Esophagus muscularis mucosa (tissue), 4 donors: ENCODE measurements around the gene LINGO4. TPM values are rescaled to one million over a fixed set of nuclear protein-coding genes. Genes with fewer than 3 reads are reported as not detected.
"Not testable (repeated sequence)": the region's sequence is repeated elsewhere in the genome, so short reads cannot be mapped to it uniquely, and the experiment has no call there.

ENCODE experiments used
- DNase-seq: peaks from one replicate; pipeline ENCODE4 v3.0.0-alpha.2; 2017; ENCODE audit errors: extremely low spot score
- H3K27ac ChIP-seq, 4 donors: fragments of 200-600 bp; sonication (generic); replicated peaks in 1 of 4; 1 replicate in 3 of 4; 2 replicates in 1 of 4; pipeline ENCODE4 v1.5.1; 2016 to 2019; ENCODE audit warnings: mild to moderate bottlenecking in 1 of 4
- H3K27me3 ChIP-seq, 4 donors: fragments of 200-600 bp; sonication (generic); one replicate each; pipeline versions ENCODE4 v1.5.1 to v1.6.0; 2016 to 2019
- H3K36me3 ChIP-seq, 4 donors: fragments of 200-600 bp; sonication (generic); one replicate each; pipeline ENCODE4 v1.5.1; 2016 to 2019
- H3K4me1 ChIP-seq, 4 donors: fragments of 200-600 bp; sonication (generic); one replicate each; pipeline ENCODE4 v1.5.1; 2016 to 2019
- H3K4me3 ChIP-seq, 4 donors: fragments of 200-600 bp; sonication (generic); 1 replicate in 2 of 4; 2 replicates in 2 of 4; pipeline ENCODE4 v1.5.1; 2016 to 2019; ENCODE audit warnings: mild to moderate bottlenecking in 4 of 4, moderate library complexity in 1 of 4
- H3K9me3 ChIP-seq, 4 donors: fragments of 200-600 bp; sonication (generic); 1 replicate in 3 of 4; 2 replicates in 1 of 4; pipeline ENCODE4 v1.5.1; 2016 to 2019
- EP300 ChIP-seq: sonication (generic); formaldehyde crosslinking; IDR thresholded peaks from one replicate; pipeline ENCODE4 v1.6.1; 2017; ENCODE audit warnings: antibody characterized with exemption
- POLR2A ChIP-seq: fragments of 450-650 bp; IDR thresholded peaks from one replicate; pipeline ENCODE4 v1.6.1; 2017; ENCODE audit warnings: antibody characterized with exemption, moderate library complexity, mild to moderate bottlenecking, low read depth
- POLR2AphosphoS5 ChIP-seq, 2 donors: sonication (generic); formaldehyde crosslinking; IDR thresholded peaks; one replicate each; pipeline ENCODE4 v1.6.1; 2017; ENCODE audit warnings: antibody characterized with exemption in 2 of 2
- WGBS: methylation state at CpG from one replicate; pipeline ENCODE4 v1.1.5; 2018; 5-methylcytosine and 5-hydroxymethylcytosine counted together
- intact Hi-C: fragments of 100-400 bp; cut with DNase I; formaldehyde crosslinking; loops from one replicate; pipeline ENCODE4 v1.15.1; 2023
- total RNA-seq, 4 donors: library from RNA; depleted of rRNA; stranded (reverse); fragments of >200 nt; gene quantifications; one replicate each; pipeline versions ENCODE4 v1.1.0 to v1.2.1, GENCODE V29; 2016
- TF ChIP-seq, protein P1 (sequence below), 3 experiments: fragments of 200-600 bp in 2 of 3; fragments of 450-650 bp in 1 of 3; sonication (generic) in 2 of 3; IDR thresholded peaks; one replicate each; pipeline ENCODE4 v1.5.1; 2017 to 2019; ENCODE audit warnings: antibody characterized with exemption in 3 of 3, mild to moderate bottlenecking in 2 of 3, moderate library complexity in 1 of 3

LINGO4 gene
- total RNA-seq, 4 donors from 2014 or later = not detected

GRCh38 chr1:151787689-151788088, 17.5 kb downstream of the LINGO4 start:
- Histone ChIP-seq H3K36me3 (peaks cover 0 to 1% (median 0%) of the 10 kb centered on the region in 4 donors), H3K4me3 (no peak overlapping the region), H3K4me1 (peaks cover 0 to 22% (median 16%) of the 10 kb centered on the region in 4 donors), H3K27ac (no peak overlapping the region), H3K27me3 (no peaks in the 10 kb centered on the region), H3K9me3 (no peaks in the 10 kb centered on the region)
- DNase-seq = no peak
- 91% methylated on average over 3 of the region's 3 CpGs for WGBS
- intact Hi-C loops = no loop called here
- TF ChIP-seq EP300 (no peak), POLR2A (no peak)

DNA sequence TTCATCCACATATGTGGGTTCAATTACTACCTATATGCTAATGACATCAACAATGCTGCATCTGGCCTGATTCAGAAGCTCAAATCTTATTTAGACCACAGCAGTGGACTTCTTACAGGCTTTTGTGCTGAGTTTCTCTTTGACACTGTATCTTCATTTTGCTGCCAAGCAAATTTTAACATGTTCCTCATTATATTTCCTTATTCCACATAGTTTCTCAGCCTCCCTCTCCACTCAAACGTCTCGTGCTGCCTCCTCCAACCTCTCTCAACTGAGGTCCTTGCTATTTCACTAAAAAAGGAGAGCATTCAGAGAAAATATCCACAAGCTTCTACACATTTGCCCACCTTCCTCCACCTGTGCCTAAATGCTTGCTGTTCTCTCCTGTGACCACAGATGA, 21.4 kb downstream of the LINGO4 start:
- Histone ChIP-seq H3K9me3 (no peaks in the 10 kb centered on the region), H3K4me1 (no peaks in the 10 kb centered on the region), H3K27ac (peak overlapping the region in 1 of 4 donors; percentile 20), H3K4me3 (no peak overlapping the region), H3K27me3 (no peaks in the 10 kb centered on the region), H3K36me3 (peaks cover 1 to 40% (median 14%) of the 10 kb centered on the region in 4 donors)
- no peak for DNase-seq
- intact Hi-C loops = no loop called here
- 74% methylated on average over 2 of the region's 2 CpGs for whole genome bisulfite sequencing
- no peak for TF ChIP-seq EP300
- TF ChIP-seq, protein P1, sequence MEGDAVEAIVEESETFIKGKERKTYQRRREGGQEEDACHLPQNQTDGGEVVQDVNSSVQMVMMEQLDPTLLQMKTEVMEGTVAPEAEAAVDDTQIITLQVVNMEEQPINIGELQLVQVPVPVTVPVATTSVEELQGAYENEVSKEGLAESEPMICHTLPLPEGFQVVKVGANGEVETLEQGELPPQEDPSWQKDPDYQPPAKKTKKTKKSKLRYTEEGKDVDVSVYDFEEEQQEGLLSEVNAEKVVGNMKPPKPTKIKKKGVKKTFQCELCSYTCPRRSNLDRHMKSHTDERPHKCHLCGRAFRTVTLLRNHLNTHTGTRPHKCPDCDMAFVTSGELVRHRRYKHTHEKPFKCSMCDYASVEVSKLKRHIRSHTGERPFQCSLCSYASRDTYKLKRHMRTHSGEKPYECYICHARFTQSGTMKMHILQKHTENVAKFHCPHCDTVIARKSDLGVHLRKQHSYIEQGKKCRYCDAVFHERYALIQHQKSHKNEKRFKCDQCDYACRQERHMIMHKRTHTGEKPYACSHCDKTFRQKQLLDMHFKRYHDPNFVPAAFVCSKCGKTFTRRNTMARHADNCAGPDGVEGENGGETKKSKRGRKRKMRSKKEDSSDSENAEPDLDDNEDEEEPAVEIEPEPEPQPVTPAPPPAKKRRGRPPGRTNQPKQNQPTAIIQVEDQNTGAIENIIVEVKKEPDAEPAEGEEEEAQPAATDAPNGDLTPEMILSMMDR (IDR thresholded peaks at IDR 0.05) = no peak
- no peak for TF ChIP-seq POLR2AphosphoS5 (IDR thresholded peaks at IDR 0.05)
- no peak for TF ChIP-seq POLR2A

- H3K36me3 ChIP-seq = peaks cover 6 to 50% (median 19%) of the 10 kb centered on the region in 4 donors
These were observed 22.5 kb downstream of the LINGO4 start for GRCh38 chr1:151782741-151783140.

DNA sequence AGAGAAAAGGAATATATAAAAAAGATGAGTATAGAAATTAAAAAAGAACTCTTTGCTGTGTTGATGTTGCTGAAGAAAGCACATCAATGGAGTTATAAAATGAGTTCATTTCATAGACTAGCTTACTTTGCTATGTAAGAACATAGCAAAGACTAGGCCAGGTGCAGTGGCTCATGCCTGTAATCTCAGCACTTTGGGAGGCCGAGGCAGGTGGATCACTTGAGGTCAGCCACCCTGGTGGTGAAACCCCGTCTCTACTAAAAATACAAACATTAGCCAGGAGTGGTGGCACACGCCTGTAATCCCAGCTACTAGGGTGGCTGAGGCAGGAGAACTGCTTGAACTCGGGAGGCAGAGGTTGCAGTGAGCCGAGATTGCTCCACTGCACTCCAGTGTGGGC, 23.2 kb downstream of the LINGO4 start:
- peaks cover 6 to 58% (median 22%) of the 10 kb centered on the region in 4 donors for H3K36me3 ChIP-seq
- H3K9me3 ChIP-seq, H3K27ac ChIP-seq, H3K4me3 ChIP-seq, DNase-seq, H3K27me3 ChIP-seq, H3K4me1 ChIP-seq, intact Hi-C loops: not testable (repeated sequence)
- 91% methylated on average over 5 of the region's 5 CpGs for WGBS

More at GRCh38 chr1:151782741-151783140, 22.5 kb downstream of the LINGO4 start:
- WGBS = 94% methylated on average over 3 of the region's 3 CpGs
- Histone ChIP-seq H3K27me3 (no peaks in the 10 kb centered on the region), H3K4me1 (no peaks in the 10 kb centered on the region), H3K4me3 (no peak overlapping the region), H3K9me3 (no peaks in the 10 kb centered on the region), H3K27ac (no peak overlapping the region)
- intact Hi-C loops = no loop called here
- TF ChIP-seq EP300 (no peak), POLR2AphosphoS5 (IDR thresholded peaks at IDR 0.05) (no peak), POLR2A (no peak)
- TF ChIP-seq, protein P1 (IDR thresholded peaks at IDR 0.05) = no peak
- DNase-seq = no peak

DNA sequence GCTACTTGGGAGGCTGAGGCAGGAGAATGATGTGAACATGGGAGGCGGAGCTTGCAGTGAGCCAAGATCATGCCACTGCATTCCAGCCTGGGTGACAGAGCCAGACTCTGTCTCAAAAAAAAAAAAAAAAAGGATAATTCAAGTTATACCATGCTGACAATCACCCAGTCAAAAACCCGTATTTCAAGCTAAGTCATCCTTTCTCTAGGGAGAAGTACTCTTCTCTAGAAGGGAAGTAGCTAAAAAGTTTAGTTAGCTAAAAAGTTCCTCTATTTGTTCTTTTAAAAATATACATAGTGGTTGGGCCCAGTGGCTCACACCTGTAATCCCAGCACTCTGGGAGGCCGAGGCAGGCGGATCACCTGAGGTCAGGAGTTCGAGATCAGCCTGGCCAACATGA, 24.5 kb downstream of the LINGO4 start:
- H3K4me1 ChIP-seq, DNase-seq, H3K4me3 ChIP-seq, H3K27me3 ChIP-seq, H3K9me3 ChIP-seq, H3K27ac ChIP-seq, intact Hi-C loops: not testable (repeated sequence)
- 93% methylated on average over 5 of the region's 5 CpGs for WGBS
- H3K36me3 ChIP-seq = peaks cover 6 to 71% (median 33%) of the 10 kb centered on the region in 4 donors

DNA sequence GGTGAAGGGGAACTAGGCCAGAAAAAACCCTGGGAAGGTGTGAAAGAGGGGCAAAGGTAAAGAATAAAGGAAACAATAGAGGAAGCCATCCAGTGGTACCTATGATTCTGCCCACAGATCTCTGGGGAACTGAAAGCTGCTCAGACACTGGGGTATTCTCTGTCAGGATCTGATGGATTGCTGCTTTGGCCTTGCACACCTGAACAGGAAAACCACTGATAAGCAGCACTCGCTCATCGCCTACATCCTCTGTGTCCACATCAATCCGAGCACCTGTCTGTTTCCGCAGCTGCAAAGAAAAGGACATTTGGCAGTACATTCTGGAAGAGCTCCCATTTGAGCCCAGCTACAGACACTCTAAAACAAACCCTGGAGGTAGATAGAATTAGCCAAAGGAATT, 25.4 kb downstream of the LINGO4 start:
- H3K4me1 ChIP-seq = no peaks in the 10 kb centered on the region
- intact Hi-C loops = no loop called here
- no peak overlapping the region for H3K27ac ChIP-seq
- H3K9me3 ChIP-seq = no peaks in the 10 kb centered on the region
- WGBS = 92% methylated on average over 4 of the region's 4 CpGs
- TF ChIP-seq, protein P1 (IDR thresholded peaks at IDR 0.05) = no peak
- no peak for TF ChIP-seq EP300
- no peak for TF ChIP-seq POLR2A
- TF ChIP-seq POLR2AphosphoS5 (IDR thresholded peaks at IDR 0.05) = no peak
- no peak for DNase-seq
- H3K4me3 ChIP-seq = no peak overlapping the region
- no peaks in the 10 kb centered on the region for H3K27me3 ChIP-seq
- H3K36me3 ChIP-seq = peaks cover 6 to 79% (median 41%) of the 10 kb centered on the region in 4 donors
